NCI-H2196 (cell line): ENCODE data around the gene ATP11C.
"Not testable (repeated sequence)": the region's sequence is repeated elsewhere in the genome, so short reads cannot be mapped to it uniquely, and the experiment has no call there.

ENCODE experiments used
- DNase-seq: peaks from one replicate; lab custom pipeline; 2025; ENCODE audit not compliant: unreplicated experiment; lab: John Stamatoyannopoulos, UW

ATP11C gene

GRCh38 chrX:139738581-139738980 is 194.3 kb downstream of the ATP11C start:
- DNase-seq, result peak; percentile 7

- DNase-seq, result no peak
These were observed 196.7 kb downstream of the ATP11C start for GRCh38 chrX:139736151-139736550.

- DNase-seq, result no peak
These were observed 197.9 kb downstream of the ATP11C start for GRCh38 chrX:139734996-139735395.

GRCh38 chrX:139725720-139726119 is 207.1 kb downstream of the ATP11C start:
- DNase-seq, result no peak

- no peak for DNase-seq
These were observed 208.2 kb downstream of the ATP11C start for GRCh38 chrX:139724626-139725025.

- DNase-seq, result no peak
These were observed 211.9 kb downstream of the ATP11C start for GRCh38 chrX:139720979-139721378.

- no peak for DNase-seq
These were observed 212.7 kb downstream of the ATP11C start for GRCh38 chrX:139720136-139720535.

- DNase-seq, result no peak
These were observed 224.8 kb downstream of the ATP11C start, which contains the start of gene MCF2 for GRCh38 chrX:139708067-139708466. Gene MCF2, minus strand, starts transcription at chrX:139708167. Its CDS starts 56,423 bp downstream, at chrX:139651744.

- DNase-seq, result no peak
These were observed 230.2 kb downstream of the ATP11C start for GRCh38 chrX:139702658-139703057.

GRCh38 chrX:139692908-139693307 is 239.9 kb downstream of the ATP11C start:
- DNase-seq, result no peak

- no peak for DNase-seq
These were observed 240.4 kb downstream of the ATP11C start for GRCh38 chrX:139692506-139692849.

GRCh38 chrX:139691843-139692505 is 240.9 kb downstream of the ATP11C start:
- DNase-seq, result no peak

GRCh38 chrX:139691493-139691842 is 241.4 kb downstream of the ATP11C start:
- no peak for DNase-seq

- not testable (repeated sequence) for DNase-seq
These were observed 247.7 kb downstream of the ATP11C start for GRCh38 chrX:139685175-139685574.

GRCh38 chrX:139680356-139680755 is 252.5 kb downstream of the ATP11C start:
- no peak for DNase-seq
